CD4-positive, CD25-positive, alpha-beta regulatory T cell (primary cell): ENCODE data around the gene GAB3. TPM values are rescaled to one million over a fixed set of nuclear protein-coding genes. Genes with fewer than 3 reads are reported as not detected.

Experiments
- ATAC-seq, 2 donors: fragments of 150-1000 bp; cut with Tn5 transposase; one replicate each; pipeline ENCODE4 v1.10.0; 2021; ENCODE audit warnings: low read depth in 2 of 2, moderate number of reproducible peaks in 2 of 2, moderate library complexity in 1 of 2
- DNase-seq, 3 donors: peaks; one replicate each; pipeline versions ENCODE4 v3.0.0 to v3.0.0-alpha.2; 2012 to 2022; ENCODE audit warnings: mixed read lengths in 1 of 3
- H3K27ac ChIP-seq: one replicate; pipeline ENCODE4 v1.7.0; 2013; ENCODE audit warnings: mild to moderate bottlenecking, low read length; ENCODE audit not compliant: insufficient read depth, poor library complexity, severe bottlenecking
- H3K27me3 ChIP-seq: one replicate; pipeline ENCODE4 v1.7.0; 2013; ENCODE audit warnings: low read length; ENCODE audit not compliant: control insufficient read depth, insufficient read depth
- H3K36me3 ChIP-seq: one replicate; pipeline ENCODE4 v1.7.0; 2013; ENCODE audit warnings: mild to moderate bottlenecking, low read length, moderate library complexity; ENCODE audit not compliant: control insufficient read depth, insufficient read depth
- H3K4me1 ChIP-seq: 2 replicates; pipeline ENCODE4 v1.7.0; 2013; ENCODE audit warnings: mild to moderate bottlenecking, low read length; ENCODE audit not compliant: insufficient read depth, control insufficient read depth, poor library complexity, severe bottlenecking
- H3K4me3 ChIP-seq: one replicate; pipeline ENCODE4 v1.7.0; 2013; ENCODE audit warnings: low read depth, mild to moderate bottlenecking, low read length, moderate library complexity
- H3K9me3 ChIP-seq, 2 experiments: 1 replicate in 1 of 2; 2 replicates in 1 of 2; pipeline ENCODE4 v1.7.0; 2013; ENCODE audit warnings: low read length in 2 of 2, mild to moderate bottlenecking in 1 of 2, moderate library complexity in 1 of 2; ENCODE audit not compliant: control insufficient read depth in 2 of 2
- H3K27ac Mint-ChIP-seq, 3 donors: one replicate each; pipeline ENCODE4 v1.8.0; 2020 to 2022; ENCODE audit warnings: mild to moderate bottlenecking in 3 of 3, mixed read lengths in 3 of 3, moderate library complexity in 2 of 3
- H3K27me3 Mint-ChIP-seq: one replicate; pipeline ENCODE4 v1.8.0; 2022; ENCODE audit warnings: mild to moderate bottlenecking, mixed read lengths
- H3K36me3 Mint-ChIP-seq: one replicate; pipeline ENCODE4 v1.8.0; 2020; ENCODE audit warnings: mixed read lengths
- H3K4me1 Mint-ChIP-seq, 4 donors: one replicate each; pipeline ENCODE4 v1.8.0; 2020 to 2022; ENCODE audit warnings: mixed read lengths in 4 of 4, mild to moderate bottlenecking in 1 of 4
- H3K4me3 Mint-ChIP-seq, 4 donors: one replicate each; pipeline ENCODE4 v1.8.0; 2020 to 2022; ENCODE audit warnings: mild to moderate bottlenecking in 4 of 4, mixed read lengths in 4 of 4, moderate library complexity in 3 of 4
- H3K9me3 Mint-ChIP-seq, 7 donors: one replicate each; pipeline ENCODE4 v1.8.0; 2020 to 2022; ENCODE audit warnings: mixed read lengths in 7 of 7, mild to moderate bottlenecking in 3 of 7, moderate library complexity in 2 of 7
- polyA plus RNA-seq, 4 donors: library from polyadenylated mRNA; unstranded; fragments of 300-500 nt; fragmentation: Illumina TruSeq; gene quantifications; one replicate each; pipeline ENCODE4 v1.2.3, GENCODE V29; 2021
- total RNA-seq: library from RNA; stranded (reverse); gene quantifications from one replicate; pipeline ENCODE4 v1.2.3, GENCODE V29; 2022

Gene GAB3
- total and polyA plus RNA-seq, 5 donors from 2014 or later: 0.07 to 6.0 (median 0.82) TPM

DNA sequence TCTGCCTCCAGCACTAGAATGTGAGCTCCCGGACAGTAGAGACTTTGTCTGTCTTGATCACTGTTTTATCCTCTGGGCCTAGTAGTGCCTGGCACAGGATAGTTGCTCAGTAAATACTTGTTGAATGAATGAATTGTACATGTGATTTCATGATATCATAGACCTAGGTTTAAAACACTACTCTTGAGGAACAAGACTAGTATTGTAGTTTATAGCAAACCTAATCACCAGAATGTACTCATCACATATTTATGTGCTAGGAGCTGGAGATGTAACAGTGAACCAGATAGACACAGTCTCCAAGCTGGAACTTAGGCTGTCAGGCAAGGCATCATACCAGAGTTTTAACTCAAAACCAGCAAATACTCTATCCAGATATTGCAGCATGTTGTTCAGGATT, 23.5 kb downstream of the GAB3 start:
- Mint-ChIP-seq H3K9me3 (no peaks in the 10 kb centered on the region), H3K27ac (peak overlapping the region in 2 of 3 donors; percentile 7 to 68), H3K27me3 (no peaks in the 10 kb centered on the region), H3K4me1 (peaks cover 8 to 12% (median 10%) of the 10 kb centered on the region in 4 donors), H3K4me3 (peak overlapping the region in 1 of 4 donors; percentile 26), H3K36me3 (no peaks in the 10 kb centered on the region)
- Histone ChIP-seq H3K27me3 (no peaks in the 10 kb centered on the region), H3K4me1 (peaks cover 4% of the 10 kb centered on the region), H3K4me3 (no peak overlapping the region), H3K9me3 (no peaks in the 10 kb centered on the region), H3K36me3 (no peaks in the 10 kb centered on the region), H3K27ac (no peak overlapping the region)
- DNase-seq: no peak
- no peak for ATAC-seq

DNA sequence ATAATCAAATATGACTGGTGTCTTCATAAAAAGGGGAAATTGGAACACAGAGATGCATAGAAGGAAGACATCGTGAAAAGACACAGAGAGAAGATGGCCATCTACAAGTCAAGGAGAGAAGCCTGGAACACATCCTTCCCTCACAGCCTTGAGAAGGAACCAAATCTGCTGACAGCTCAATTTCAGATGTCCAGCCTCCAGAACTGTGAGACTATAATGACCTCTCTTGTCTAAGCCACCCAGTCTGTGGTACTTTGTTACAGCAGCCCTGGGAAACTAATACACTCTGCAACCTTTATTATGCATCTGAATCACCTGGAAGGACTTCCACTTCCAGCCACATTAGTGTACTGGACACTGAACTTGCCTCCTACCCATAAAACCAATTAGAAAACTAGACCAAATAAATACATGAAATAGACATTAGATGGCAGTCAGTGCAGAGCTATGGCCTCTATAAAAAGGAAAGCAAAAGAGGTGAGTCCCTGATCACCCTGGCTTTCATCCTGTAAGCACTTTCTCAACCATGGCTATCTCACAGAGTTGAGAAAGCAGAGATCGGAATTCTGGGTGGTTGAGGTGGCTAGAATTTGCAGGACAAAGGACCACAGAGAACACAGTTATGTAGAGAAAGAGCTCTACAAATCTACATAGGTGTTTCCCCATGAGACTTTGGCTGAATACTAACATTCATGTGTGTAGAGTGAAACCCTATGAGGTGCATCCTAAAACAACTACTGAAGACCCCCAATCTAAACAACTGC, 25.7 kb downstream of the GAB3 start:
- Histone ChIP-seq H3K36me3 (no peaks in the 10 kb centered on the region), H3K9me3 (no peaks in the 10 kb centered on the region), H3K4me3 (peak overlapping the region; percentile 19), H3K4me1 (peaks cover 4% of the 10 kb centered on the region), H3K27ac (no peak overlapping the region), H3K27me3 (no peaks in the 10 kb centered on the region)
- Mint-ChIP-seq H3K27ac (peak overlapping the region in 1 of 3 donors; percentile 22), H3K36me3 (no peaks in the 10 kb centered on the region), H3K27me3 (no peaks in the 10 kb centered on the region), H3K4me3 (peak overlapping the region in 1 of 4 donors; percentile 1), H3K9me3 (peaks cover 0 to 2% (median 0%) of the 10 kb centered on the region in 7 donors), H3K4me1 (peaks cover 5 to 12% (median 8%) of the 10 kb centered on the region in 4 donors)
- ATAC-seq (no peak), DNase-seq (no peak)

DNA sequence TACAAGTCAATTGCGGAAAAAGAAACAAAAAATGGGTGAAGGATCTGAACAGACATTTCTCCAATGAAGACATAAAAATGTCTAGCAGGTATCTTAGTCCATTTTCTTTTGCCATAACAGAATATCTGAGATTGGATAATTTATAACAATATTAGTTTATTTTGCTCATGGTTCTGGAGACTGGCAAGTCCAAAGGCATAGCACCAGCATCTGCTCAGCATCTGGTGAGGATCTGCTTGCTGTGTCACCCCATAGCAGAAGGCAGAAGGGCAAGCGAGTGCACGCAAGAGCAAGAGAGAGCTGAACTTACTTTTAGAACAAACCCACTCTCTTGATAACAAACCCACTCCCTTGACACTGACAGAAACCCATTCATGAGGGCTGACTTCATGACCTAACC, 29.7 kb downstream of the GAB3 start:
- Histone ChIP-seq H3K36me3 (no peaks in the 10 kb centered on the region), H3K27me3 (no peaks in the 10 kb centered on the region), H3K4me3 (no peak overlapping the region), H3K4me1 (peaks cover 29% of the 10 kb centered on the region), H3K27ac (no peak overlapping the region), H3K9me3 (no peaks in the 10 kb centered on the region)
- ATAC-seq (no peak), DNase-seq (no peak)
- H3K27me3 Mint-ChIP-seq: no peaks in the 10 kb centered on the region
- H3K36me3 Mint-ChIP-seq: no peaks in the 10 kb centered on the region
- peaks cover 0 to 2% (median 0%) of the 10 kb centered on the region in 7 donors for H3K9me3 Mint-ChIP-seq
- H3K27ac Mint-ChIP-seq: no peak overlapping the region
- H3K4me1 Mint-ChIP-seq: peaks cover 20 to 25% (median 24%) of the 10 kb centered on the region in 4 donors
- H3K4me3 Mint-ChIP-seq: no peak overlapping the region

DNA sequence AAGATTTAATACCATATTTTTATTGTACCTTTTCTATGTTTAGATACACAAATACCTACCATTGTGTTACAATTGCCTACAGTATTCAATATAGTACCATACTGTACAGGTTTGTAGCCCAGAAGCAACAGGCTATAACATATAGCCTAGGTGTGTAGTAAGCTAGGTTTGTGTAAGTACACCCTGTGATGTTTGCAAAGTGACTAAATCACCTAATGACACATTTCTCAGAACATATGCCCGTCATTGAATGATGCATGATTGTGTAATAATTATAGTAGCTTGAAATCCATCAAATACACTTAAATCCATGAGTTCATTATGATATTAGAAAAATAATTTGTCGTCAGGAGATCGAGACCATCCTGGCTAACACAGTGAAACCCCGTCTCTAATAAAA, 30.8 kb downstream of the GAB3 start:
- DNase-seq (no peak), ATAC-seq (no peak)
- no peak overlapping the region for H3K4me3 ChIP-seq
- H3K27ac ChIP-seq: no peak overlapping the region
- H3K27me3 ChIP-seq: no peaks in the 10 kb centered on the region
- Mint-ChIP-seq H3K9me3 (peaks cover 0 to 2% (median 0%) of the 10 kb centered on the region in 7 donors), H3K36me3 (no peaks in the 10 kb centered on the region), H3K4me1 (peaks cover 10 to 25% (median 20%) of the 10 kb centered on the region in 4 donors), H3K27me3 (no peaks in the 10 kb centered on the region), H3K27ac (no peak overlapping the region), H3K4me3 (no peak overlapping the region)
- no peaks in the 10 kb centered on the region for H3K36me3 ChIP-seq
- H3K4me1 ChIP-seq: peaks cover 25% of the 10 kb centered on the region
- no peaks in the 10 kb centered on the region for H3K9me3 ChIP-seq

DNA sequence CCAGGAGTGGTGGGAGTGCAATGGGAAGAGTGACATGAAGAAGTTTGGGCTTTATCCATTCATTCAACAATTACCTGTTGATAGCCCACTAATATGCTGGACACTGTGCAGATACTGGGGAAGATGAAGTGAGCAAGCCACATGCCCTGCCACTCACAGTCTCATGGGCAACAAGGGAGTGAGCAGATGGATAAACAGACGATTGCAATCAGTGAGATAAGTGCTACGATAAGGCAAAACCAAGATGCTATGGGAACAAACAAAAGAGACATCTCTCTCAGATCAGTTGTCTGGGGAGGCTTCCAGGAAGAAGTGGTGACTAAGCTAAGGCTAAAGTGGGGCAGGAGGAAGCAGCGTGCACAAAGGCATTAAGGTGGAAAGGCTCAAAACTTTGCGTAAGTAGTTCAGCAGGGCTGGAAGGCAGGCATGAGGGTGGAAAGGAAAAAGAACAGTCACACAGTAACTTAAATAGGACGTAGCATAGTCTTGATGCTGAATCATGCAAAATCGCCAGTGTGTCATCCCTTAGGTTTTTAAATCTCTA, 31.7 kb downstream of the GAB3 start:
- Histone ChIP-seq H3K9me3 (no peaks in the 10 kb centered on the region), H3K36me3 (no peaks in the 10 kb centered on the region), H3K4me1 (peaks cover 25% of the 10 kb centered on the region), H3K27me3 (no peaks in the 10 kb centered on the region), H3K4me3 (no peak overlapping the region), H3K27ac (no peak overlapping the region)
- peak overlapping the region in 2 of 4 donors; percentile 37 to 56 for H3K4me3 Mint-ChIP-seq
- DNase-seq: peak in 1 of 3 donors; percentile 55
- peaks cover 9 to 28% (median 23%) of the 10 kb centered on the region in 4 donors for H3K4me1 Mint-ChIP-seq
- peaks cover 0 to 2% (median 0%) of the 10 kb centered on the region in 7 donors for H3K9me3 Mint-ChIP-seq
- peak; percentile 75 to 78 for ATAC-seq
- no peaks in the 10 kb centered on the region for H3K27me3 Mint-ChIP-seq
- no peaks in the 10 kb centered on the region for H3K36me3 Mint-ChIP-seq
- H3K27ac Mint-ChIP-seq: peak overlapping the region in 2 of 3 donors; percentile 32 to 87

DNA sequence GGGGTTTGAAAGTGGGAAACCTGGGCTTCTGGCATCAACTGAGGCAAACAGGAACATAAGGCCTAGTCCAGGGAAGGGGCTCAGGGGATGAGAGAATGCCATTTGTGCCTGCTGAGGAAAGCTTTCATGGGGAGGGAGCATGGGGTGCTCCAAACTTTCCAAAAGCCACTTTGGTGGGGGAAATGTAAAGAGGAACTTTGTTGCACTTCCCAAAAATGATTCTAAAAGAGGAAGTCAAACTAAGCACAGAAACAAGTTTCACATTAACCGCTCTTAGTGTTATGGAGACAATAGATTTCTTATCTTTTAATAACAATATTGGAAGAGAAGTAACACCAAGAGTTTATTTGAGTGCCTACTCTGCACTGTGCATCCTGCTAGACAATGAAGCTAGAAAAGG, 32.3 kb downstream of the GAB3 start:
- H3K4me3 ChIP-seq: no peak overlapping the region
- Mint-ChIP-seq H3K36me3 (no peaks in the 10 kb centered on the region), H3K27me3 (no peaks in the 10 kb centered on the region), H3K4me1 (peaks cover 9 to 28% (median 23%) of the 10 kb centered on the region in 4 donors), H3K9me3 (peaks cover 0 to 2% (median 0%) of the 10 kb centered on the region in 7 donors), H3K27ac (peak overlapping the region; percentile 1 to 96 (median 90)), H3K4me3 (peak overlapping the region in 1 of 4 donors; percentile 18)
- H3K9me3 ChIP-seq: no peaks in the 10 kb centered on the region
- no peak overlapping the region for H3K27ac ChIP-seq
- H3K36me3 ChIP-seq: no peaks in the 10 kb centered on the region
- ATAC-seq (no peak), DNase-seq (no peak)
- H3K4me1 ChIP-seq: peaks cover 25% of the 10 kb centered on the region
- no peaks in the 10 kb centered on the region for H3K27me3 ChIP-seq

DNA sequence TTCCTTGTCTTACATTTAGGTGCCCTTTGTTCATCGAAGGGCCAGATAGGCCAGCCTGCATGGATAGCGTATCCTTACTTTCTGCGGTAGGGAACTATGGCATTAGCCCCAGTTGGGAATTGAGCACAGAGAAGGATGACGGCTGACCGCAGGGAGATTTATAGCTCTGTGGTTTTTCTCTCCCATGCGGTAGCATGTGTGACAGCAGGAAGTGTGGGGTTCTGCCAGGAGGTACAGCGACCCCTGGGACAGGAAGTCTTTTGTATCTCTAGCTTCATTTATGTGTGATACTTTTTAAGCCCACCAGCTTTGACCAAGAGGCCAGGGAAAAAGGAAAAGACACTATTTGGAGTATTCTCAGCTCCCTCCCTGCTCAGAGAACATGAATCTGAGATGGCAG, 33.1 kb downstream of the GAB3 start:
- H3K27me3 Mint-ChIP-seq: no peaks in the 10 kb centered on the region
- peaks cover 12 to 31% (median 27%) of the 10 kb centered on the region in 4 donors for H3K4me1 Mint-ChIP-seq
- no peak for ATAC-seq

More for the DNA sequence above, 33.1 kb downstream of the GAB3 start:
- peak in 1 of 3 donors; percentile 26 for DNase-seq
- Histone ChIP-seq H3K27ac (no peak overlapping the region), H3K9me3 (no peaks in the 10 kb centered on the region), H3K36me3 (no peaks in the 10 kb centered on the region), H3K27me3 (no peaks in the 10 kb centered on the region), H3K4me3 (no peak overlapping the region), H3K4me1 (peaks cover 30% of the 10 kb centered on the region)
- H3K4me3 Mint-ChIP-seq: peak overlapping the region in 2 of 4 donors; percentile 34 to 51
- peaks cover 0 to 2% (median 0%) of the 10 kb centered on the region in 7 donors for H3K9me3 Mint-ChIP-seq
- no peaks in the 10 kb centered on the region for H3K36me3 Mint-ChIP-seq
- H3K27ac Mint-ChIP-seq: peak overlapping the region; percentile 16 to 96 (median 90)
